Measurements from ENCODE around the gene FNIP2.
"Not testable (repeated sequence)": the region's sequence is repeated elsewhere in the genome, so short reads cannot be mapped to it uniquely, and the experiment has no call there.

GRCh38 chr4:158956345-158956744 is 187.5 kb downstream of the FNIP2 start:
- TF ChIP-seq CTCF (conservative IDR thresholded peaks at IDR 0.05 in 1 of 2, IDR thresholded peaks at IDR 0.05 in 1 of 2; ENCODE audit: extremely low read depth in 1 of 2, insufficient read depth in 1 of 2, low read depth in 1 of 2, low read length in 2 of 2); EZH2 (IDR thresholded peaks at IDR 0.05; ENCODE audit: borderline replicate concordance, low read length): not testable (repeated sequence)

Measured in mammary epithelial cell (primary cell).